IMR-90 (cell line): ENCODE measurements around the gene PRL. TPM values are rescaled to one million over a fixed set of nuclear protein-coding genes. Genes with fewer than 3 reads are reported as not detected.

Source experiments
- ATAC-seq: fragments of 200-7000 bp; cut with Tn5 transposase; 2 replicates; pipeline ENCODE4 v1.9.1; 2020; ENCODE audit warnings: low read depth, mild to moderate bottlenecking, moderate library complexity
- BruUV-seq: library from RNA; stranded (reverse); fragments of 400-500 nt; replicated peaks from 2 replicates; lab custom pipeline; 2021; lab: Mats Ljungman, UMichigan
- CTCF ChIA-PET: fragments of 300-600 bp; formaldehyde crosslinking; extraction: SDS; loops from one replicate; lab custom pipeline; 2021; ENCODE audit warnings: antibody characterized with exemption; lab: Yijun Ruan, JAX
- POLR2A ChIA-PET: fragments of 300-600 bp; sonication (Branson Sonifier 250); formaldehyde crosslinking; loops from one replicate; lab custom pipeline; 2022; ENCODE audit warnings: antibody characterized with exemption; ENCODE audit not compliant: unreplicated experiment; lab: Charles Lee
- DNase-seq: peaks from one replicate; pipeline ENCODE4 v3.0.0; 2013
- H2AFZ ChIP-seq: replicated peaks from 2 replicates; pipeline ENCODE3; 2013; ENCODE audit warnings: low read length, mild to moderate bottlenecking; ENCODE audit not compliant: poor library complexity
- H2AK5ac ChIP-seq: 2 replicates; pipeline ENCODE4 v1.6.1; 2013; ENCODE audit warnings: low read depth, low read length, inconsistent platforms
- H2AK9ac ChIP-seq: replicated peaks from 2 replicates; pipeline ENCODE3; 2013; ENCODE audit warnings: mild to moderate bottlenecking, low read depth, low read length, moderate library complexity; ENCODE audit not compliant: poor library complexity
- H2BK120ac ChIP-seq: 2 replicates; pipeline ENCODE4 v1.6.1; 2013; ENCODE audit warnings: low read depth, low read length, inconsistent platforms
- H2BK15ac ChIP-seq: 3 replicates; pipeline ENCODE4 v1.6.1; 2013; ENCODE audit warnings: low read depth, low read length, inconsistent platforms
- H2BK20ac ChIP-seq: 2 replicates; pipeline ENCODE4 v1.6.1; 2013; ENCODE audit warnings: low read depth, mild to moderate bottlenecking, inconsistent platforms, low read length, moderate library complexity
- H2BK5ac ChIP-seq: 2 replicates; pipeline ENCODE4 v1.6.1; 2013; ENCODE audit warnings: mild to moderate bottlenecking, low read depth, low read length, inconsistent platforms; ENCODE audit not compliant: poor library complexity, severe bottlenecking
- H3K14ac ChIP-seq: replicated peaks from 2 replicates; pipeline ENCODE4 v1.6.1; 2013; ENCODE audit warnings: low read depth, low read length, inconsistent platforms
- H3K18ac ChIP-seq: 2 replicates; pipeline ENCODE4 v1.6.1; 2013; ENCODE audit warnings: low read depth, low read length, control low read depth
- H3K23ac ChIP-seq: 2 replicates; pipeline ENCODE4 v1.6.1; 2013; ENCODE audit warnings: low read depth, low read length, inconsistent platforms
- H3K27ac ChIP-seq: 2 replicates; pipeline ENCODE4 v1.5.1; 2013; ENCODE audit warnings: mild to moderate bottlenecking, control low read depth, low read length; ENCODE audit not compliant: insufficient read depth
- H3K27me3 ChIP-seq: 2 replicates; pipeline ENCODE4 v1.6.1; 2013; ENCODE audit warnings: low read length; ENCODE audit not compliant: control insufficient read depth, insufficient read depth
- H3K36me3 ChIP-seq: 2 replicates; pipeline ENCODE4 v1.6.1; 2013; ENCODE audit warnings: low read length, mixed read lengths; ENCODE audit not compliant: control insufficient read depth, insufficient read depth
- H3K4ac ChIP-seq: 2 replicates; pipeline ENCODE4 v1.6.1; 2013; ENCODE audit warnings: low read depth, low read length, inconsistent platforms
- H3K4me1 ChIP-seq: 2 replicates; pipeline ENCODE4 v1.6.1; 2013; ENCODE audit warnings: low read length, mixed read lengths; ENCODE audit not compliant: control insufficient read depth, insufficient read depth
- H3K4me2 ChIP-seq: 2 replicates; pipeline ENCODE4 v1.6.1; 2013; ENCODE audit warnings: low read depth, mild to moderate bottlenecking, control low read depth, low read length, moderate library complexity
- H3K4me3 ChIP-seq: 2 replicates; pipeline ENCODE4 v1.5.1; 2013; ENCODE audit warnings: low read depth, mild to moderate bottlenecking, control low read depth, low read length, moderate library complexity; ENCODE audit not compliant: insufficient read depth
- H3K56ac ChIP-seq: 2 replicates; pipeline ENCODE4 v1.6.1; 2013; ENCODE audit warnings: low read length, inconsistent platforms; ENCODE audit not compliant: insufficient read depth; ENCODE audit errors: extremely low read depth
- H3K79me1 ChIP-seq, 2 experiments: 2 replicates each; pipeline ENCODE4 v1.6.1; 2013; ENCODE audit warnings: low read length in 2 of 2, inconsistent platforms in 1 of 2, low read depth in 1 of 2
- H3K9ac ChIP-seq: 2 replicates; pipeline ENCODE4 v1.6.1; 2013; ENCODE audit warnings: low read depth, low read length, control low read depth
- H3K9me1 ChIP-seq: 2 replicates; pipeline ENCODE4 v1.6.1; 2013; ENCODE audit warnings: low read length, inconsistent platforms; ENCODE audit not compliant: insufficient read depth
- H3K9me3 ChIP-seq: 2 replicates; pipeline ENCODE4 v1.6.1; 2013; ENCODE audit warnings: low read length; ENCODE audit not compliant: control insufficient read depth, insufficient read depth
- H4K20me1 ChIP-seq: 2 replicates; pipeline ENCODE4 v1.6.1; 2013; ENCODE audit warnings: low read length, inconsistent platforms; ENCODE audit not compliant: insufficient read depth
- H4K5ac ChIP-seq: 2 replicates; pipeline ENCODE4 v1.6.1; 2013; ENCODE audit warnings: mild to moderate bottlenecking, low read depth, low read length, control low read depth
- H4K8ac ChIP-seq, 2 experiments: 2 replicates each; pipeline ENCODE4 v1.6.1; 2013; ENCODE audit warnings: low read depth in 2 of 2, low read length in 2 of 2, control low read depth in 1 of 2, inconsistent platforms in 1 of 2
- H4K91ac ChIP-seq: 2 replicates; pipeline ENCODE4 v1.6.1; 2013; ENCODE audit warnings: low read depth, low read length, inconsistent platforms; ENCODE audit not compliant: insufficient read depth
- BHLHE40 ChIP-seq: fragments of 150-350 bp; IDR thresholded peaks from 2 replicates; pipeline ENCODE4 v1.6.1; 2016; ENCODE audit warnings: mild to moderate bottlenecking, low read depth, low read length
- CEBPB ChIP-seq: IDR thresholded peaks from 2 replicates; pipeline ENCODE4 v1.6.1; 2012; ENCODE audit warnings: low read depth, low read length, improper control_type of control experiment
- CHD1 ChIP-seq: IDR thresholded peaks from 2 replicates; pipeline ENCODE4 v1.6.1; 2012; ENCODE audit warnings: low read depth, low read length, improper control_type of control experiment
- FOS ChIP-seq: fragments of 150-350 bp; IDR thresholded peaks from 2 replicates; pipeline ENCODE4 v1.6.1; 2016; ENCODE audit warnings: low read depth, low read length
- MAFK ChIP-seq: IDR thresholded peaks from 2 replicates; pipeline ENCODE4 v1.6.1; 2012; ENCODE audit warnings: low read depth, low read length, improper control_type of control experiment
- MAZ ChIP-seq: IDR thresholded peaks from 2 replicates; pipeline ENCODE4 v1.6.1; 2012; ENCODE audit warnings: low read depth, mild to moderate bottlenecking, low read length, improper control_type of control experiment, moderate library complexity, borderline replicate concordance
- MXI1 ChIP-seq: IDR thresholded peaks from 2 replicates; pipeline ENCODE4 v1.6.1; 2012; ENCODE audit warnings: low read depth, mild to moderate bottlenecking, low read length, moderate library complexity, borderline replicate concordance
- NFE2L2 ChIP-seq: fragments of 150-350 bp; IDR thresholded peaks from 2 replicates; pipeline ENCODE4 v1.6.1; 2016; ENCODE audit warnings: low read depth, mild to moderate bottlenecking, low read length
- POLR2A ChIP-seq: IDR thresholded peaks from 2 replicates; pipeline ENCODE4 v1.6.1; 2012; ENCODE audit warnings: mild to moderate bottlenecking, low read depth, low read length
- RAD21 ChIP-seq: IDR thresholded peaks from 2 replicates; pipeline ENCODE4 v1.6.1; 2012; ENCODE audit warnings: low read length, improper control_type of control experiment
- RCOR1 ChIP-seq: IDR thresholded peaks from 2 replicates; pipeline ENCODE4 v1.6.1; 2012; ENCODE audit warnings: mild to moderate bottlenecking, low read length, improper control_type of control experiment; ENCODE audit not compliant: insufficient replicate concordance
- RFX5 ChIP-seq: IDR thresholded peaks from 2 replicates; pipeline ENCODE4 v1.8.0; 2012; ENCODE audit warnings: low read depth, mild to moderate bottlenecking, low read length, moderate library complexity
- SMC3 ChIP-seq: fragments of 150-350 bp; IDR thresholded peaks from 2 replicates; pipeline ENCODE4 v1.6.1; 2016; ENCODE audit warnings: low read depth, mild to moderate bottlenecking, antibody characterized with exemption, low read length, moderate library complexity
- USF2 ChIP-seq: fragments of 150-350 bp; IDR thresholded peaks from 2 replicates; pipeline ENCODE4 v1.6.1; 2017; ENCODE audit warnings: mild to moderate bottlenecking, antibody characterized with exemption, low read length, low read depth
- WGBS, 2 experiments: methylation state at CpG; one replicate each; pipeline versions ENCODE4 v1.1.5 to v1.1.7; 2013; ENCODE audit warnings: missing lambda C conversion rate in 2 of 2; ENCODE audit not compliant: insufficient read length in 1 of 2; ENCODE audit errors: extremely low coverage in 2 of 2; 5-methylcytosine and 5-hydroxymethylcytosine counted together
- dilution Hi-C: fragments of 300-500 bp; cut with HindIII; formaldehyde crosslinking; loops from one replicate; pipeline ENCODE4 v1.14.3; 2018; ENCODE audit warnings: low sequenced_read_pairs; ENCODE audit not compliant: unreplicated experiment
- in situ Hi-C: fragments of 300-500 bp; cut with MboI; formaldehyde crosslinking; loops from 3 replicates; pipeline ENCODE4 v1.14.3; 2019; ENCODE audit warnings: low sequenced_read_pairs, inconsistent platforms, mixed read lengths
- intact Hi-C: fragments of 100-400 bp; cut with micrococcal nuclease; formaldehyde crosslinking; loops from 2 replicates; pipeline ENCODE4 v1.10.0; 2022
- polyA plus RNA-seq, 3 experiments: library from polyadenylated mRNA; depleted of rRNA; stranded (reverse); fragments of >200 nt; gene quantifications; 2 replicates each; pipeline ENCODE4 v1.2.3, GENCODE V29; 2012; ENCODE audit warnings: low replicate concordance in 1 of 3
- total RNA-seq: library from RNA; depleted of rRNA; stranded (reverse); fragments of >200 nt; gene quantifications from 2 replicates; pipeline ENCODE4 v1.2.3, GENCODE V29; 2012
- TF ChIP-seq, protein P1 (sequence below): conservative IDR thresholded peaks from 2 replicates; pipeline ENCODE4 v1.5.1; 2012; ENCODE audit warnings: mild to moderate bottlenecking, low read depth, low read length, improper control_type of control experiment
- TF ChIP-seq, protein P2 (sequence below): fragments of 150-350 bp; IDR thresholded peaks from 2 replicates; pipeline ENCODE4 v1.6.1; 2016; ENCODE audit warnings: low read depth, mild to moderate bottlenecking, low read length, moderate library complexity, borderline replicate concordance

PRL gene
- total and polyA plus RNA-seq, 2 of the 4 experiments (the other 2 are of a cell fraction), result not detected

DNA sequence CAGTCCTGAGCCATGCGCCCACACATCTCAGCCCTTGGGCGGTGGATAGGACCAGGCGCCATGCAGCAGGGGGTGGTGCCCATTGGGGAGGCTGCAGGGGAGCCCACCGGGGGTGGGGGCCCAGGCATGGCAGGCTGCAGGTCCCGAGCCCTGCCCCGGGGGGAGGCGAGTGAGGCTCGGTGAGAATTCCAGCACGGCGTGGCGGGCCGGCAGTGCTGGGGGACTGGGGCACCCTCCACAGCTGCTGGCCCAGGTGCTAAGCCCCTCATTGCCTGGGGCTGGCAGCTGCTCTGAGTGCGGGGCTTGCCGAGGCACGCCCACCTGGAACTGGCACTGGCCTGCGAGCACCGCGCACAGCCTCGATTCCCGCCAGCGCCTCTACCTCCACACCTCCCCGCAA is 21.6 kb upstream of the PRL start:
- no TSS peak for BruUV-seq

More for the DNA sequence above, 21.6 kb upstream of the PRL start:
- Histone ChIP-seq H4K5ac (no peak overlapping the region), H3K56ac (no peak overlapping the region), H3K9me1 (no peaks in the 10 kb centered on the region), H3K4me3 (no peak overlapping the region), H3K9ac (no peak overlapping the region), H3K4ac (no peak overlapping the region), H4K91ac (no peak overlapping the region), H3K4me2 (no peak overlapping the region), H2AK9ac (no peak overlapping the region), H3K9me3 (peaks cover 6% of the 10 kb centered on the region), H3K36me3 (no peaks in the 10 kb centered on the region), H3K27ac (no peak overlapping the region), H3K18ac (no peak overlapping the region), H3K23ac (no peak overlapping the region), H3K4me1 (peaks cover 13% of the 10 kb centered on the region; the same call in 1 of the 2 replicates), H3K79me1 (no peaks in the 10 kb centered on the region), H3K14ac (no peak overlapping the region), H4K20me1 (no peaks in the 10 kb centered on the region), H2BK15ac (no peak overlapping the region), H3K27me3 (no peaks in the 10 kb centered on the region), H2BK5ac (no peak overlapping the region), H4K8ac (no peak overlapping the region), H2AK5ac (no peak overlapping the region), H2BK120ac (no peak overlapping the region), H2AFZ (no peak overlapping the region), H2BK20ac (no peak overlapping the region)
- TF ChIP-seq NFE2L2, result no peak
- TF ChIP-seq MXI1, result no peak
- TF ChIP-seq USF2, result no peak
- no peak for TF ChIP-seq MAZ
- TF ChIP-seq, protein P1, sequence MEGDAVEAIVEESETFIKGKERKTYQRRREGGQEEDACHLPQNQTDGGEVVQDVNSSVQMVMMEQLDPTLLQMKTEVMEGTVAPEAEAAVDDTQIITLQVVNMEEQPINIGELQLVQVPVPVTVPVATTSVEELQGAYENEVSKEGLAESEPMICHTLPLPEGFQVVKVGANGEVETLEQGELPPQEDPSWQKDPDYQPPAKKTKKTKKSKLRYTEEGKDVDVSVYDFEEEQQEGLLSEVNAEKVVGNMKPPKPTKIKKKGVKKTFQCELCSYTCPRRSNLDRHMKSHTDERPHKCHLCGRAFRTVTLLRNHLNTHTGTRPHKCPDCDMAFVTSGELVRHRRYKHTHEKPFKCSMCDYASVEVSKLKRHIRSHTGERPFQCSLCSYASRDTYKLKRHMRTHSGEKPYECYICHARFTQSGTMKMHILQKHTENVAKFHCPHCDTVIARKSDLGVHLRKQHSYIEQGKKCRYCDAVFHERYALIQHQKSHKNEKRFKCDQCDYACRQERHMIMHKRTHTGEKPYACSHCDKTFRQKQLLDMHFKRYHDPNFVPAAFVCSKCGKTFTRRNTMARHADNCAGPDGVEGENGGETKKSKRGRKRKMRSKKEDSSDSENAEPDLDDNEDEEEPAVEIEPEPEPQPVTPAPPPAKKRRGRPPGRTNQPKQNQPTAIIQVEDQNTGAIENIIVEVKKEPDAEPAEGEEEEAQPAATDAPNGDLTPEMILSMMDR, result no peak
- no peak for TF ChIP-seq RFX5
- no peak for TF ChIP-seq SMC3
- no peak for TF ChIP-seq POLR2A
- TF ChIP-seq RCOR1, result no peak
- no peak for TF ChIP-seq CHD1
- no peak for TF ChIP-seq MAFK
- TF ChIP-seq, protein P2, sequence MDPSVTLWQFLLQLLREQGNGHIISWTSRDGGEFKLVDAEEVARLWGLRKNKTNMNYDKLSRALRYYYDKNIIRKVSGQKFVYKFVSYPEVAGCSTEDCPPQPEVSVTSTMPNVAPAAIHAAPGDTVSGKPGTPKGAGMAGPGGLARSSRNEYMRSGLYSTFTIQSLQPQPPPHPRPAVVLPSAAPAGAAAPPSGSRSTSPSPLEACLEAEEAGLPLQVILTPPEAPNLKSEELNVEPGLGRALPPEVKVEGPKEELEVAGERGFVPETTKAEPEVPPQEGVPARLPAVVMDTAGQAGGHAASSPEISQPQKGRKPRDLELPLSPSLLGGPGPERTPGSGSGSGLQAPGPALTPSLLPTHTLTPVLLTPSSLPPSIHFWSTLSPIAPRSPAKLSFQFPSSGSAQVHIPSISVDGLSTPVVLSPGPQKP, result no peak
- no peak for TF ChIP-seq RAD21
- TF ChIP-seq CEBPB, result no peak
- TF ChIP-seq BHLHE40, result no peak
- no peak for TF ChIP-seq FOS
- ChIA-PET POLR2A (no interaction called here), CTCF (no interaction called here)
- DNase-seq, result no peak
- ATAC-seq, result no peak
- WGBS, 2 experiments, result 100% methylated on average over 3 of the region's 22 CpGs; no CpG with 5 or more reads in 1 of the 2 experiments
- dilution Hi-C loops, result no loop called here
- intact Hi-C loops, result no loop called here
- in situ Hi-C loops, result no loop called here
